ENCODE results near the gene EVPL. TPM values are rescaled to one million over a fixed set of nuclear protein-coding genes. Genes with fewer than 3 reads are reported as not detected.

The EVPL gene
- total RNA-seq, 1 donor from 2014 or later = not detected

GRCh38 chr17:76003915-76004314, 23.2 kb downstream of the EVPL start:
- Mint-ChIP-seq H3K36me3 (ENCODE audit: low read depth) (peaks cover 4% of the 10 kb centered on the region), H3K9me3 (ENCODE audit: low read depth) (no peaks in the 10 kb centered on the region), H3K4me1 (ENCODE audit: low read depth) (peaks cover 7% of the 10 kb centered on the region), H3K27ac (ENCODE audit: unreplicated experiment) (no peak overlapping the region), H3K4me3 (ENCODE audit: unreplicated experiment) (no peak overlapping the region), H3K27me3 (ENCODE audit: low read depth) (no peaks in the 10 kb centered on the region)
- TF ChIP-seq CTCF (IDR thresholded peaks at IDR 0.05) = no peak
- DNase-seq (ENCODE audit: low spot score) = no peak

- no peak for TF ChIP-seq CTCF (IDR thresholded peaks at IDR 0.05)
- no peaks in the 10 kb centered on the region for H3K9me3 Mint-ChIP-seq (ENCODE audit: low read depth)
- H3K4me1 Mint-ChIP-seq (ENCODE audit: low read depth) = peaks cover 12% of the 10 kb centered on the region
- peaks cover 7% of the 10 kb centered on the region for H3K36me3 Mint-ChIP-seq (ENCODE audit: low read depth)
- no peak overlapping the region for H3K27ac Mint-ChIP-seq (ENCODE audit: unreplicated experiment)
- H3K27me3 Mint-ChIP-seq (ENCODE audit: low read depth) = no peaks in the 10 kb centered on the region
- H3K4me3 Mint-ChIP-seq (ENCODE audit: unreplicated experiment) = no peak overlapping the region
- no peak for DNase-seq (ENCODE audit: low spot score)
Measured at GRCh38 chr17:76002100-76002499, 25.0 kb downstream of the EVPL start.

GRCh38 chr17:76000755-76001521, 26.2 kb downstream of the EVPL start, which contains the start of gene CDK3:
TSS of gene CDK3 (plus strand) at chr17:76000855. CDS start at chr17:76001426, 571 bp downstream.
- no peak within 1 kb of the TSS for H3K27ac Mint-ChIP-seq (ENCODE audit: unreplicated experiment)
- peak; percentile 57 for TF ChIP-seq CTCF (IDR thresholded peaks at IDR 0.05)
- no peak for DNase-seq (ENCODE audit: low spot score)
- H3K36me3 Mint-ChIP-seq (ENCODE audit: low read depth) = peaks cover 8% of the 10 kb centered on the region
- no peak within 1 kb of the TSS for H3K4me3 Mint-ChIP-seq (ENCODE audit: unreplicated experiment)
- H3K27me3 Mint-ChIP-seq (ENCODE audit: low read depth) = no peaks in the 10 kb centered on the region
- peaks cover 17% of the 10 kb centered on the region for H3K4me1 Mint-ChIP-seq (ENCODE audit: low read depth)
- H3K9me3 Mint-ChIP-seq (ENCODE audit: low read depth) = no peaks in the 10 kb centered on the region

- TF ChIP-seq CTCF (IDR thresholded peaks at IDR 0.05) = peak; percentile 78
- DNase-seq (ENCODE audit: low spot score) = no peak
- Mint-ChIP-seq H3K4me3 (ENCODE audit: unreplicated experiment) (no peak overlapping the region), H3K36me3 (ENCODE audit: low read depth) (peaks cover 8% of the 10 kb centered on the region), H3K27ac (ENCODE audit: unreplicated experiment) (no peak overlapping the region), H3K9me3 (ENCODE audit: low read depth) (no peaks in the 10 kb centered on the region), H3K4me1 (ENCODE audit: low read depth) (peaks cover 11% of the 10 kb centered on the region), H3K27me3 (ENCODE audit: low read depth) (no peaks in the 10 kb centered on the region)
Measured at GRCh38 chr17:76000016-76000754, 26.9 kb downstream of the EVPL start.

GRCh38 chr17:75998327-75998795, 28.7 kb downstream of the EVPL start:
- H3K4me1 Mint-ChIP-seq (ENCODE audit: low read depth) = peaks cover 10% of the 10 kb centered on the region
- DNase-seq (ENCODE audit: low spot score) = peak; percentile 48
- H3K4me3 Mint-ChIP-seq (ENCODE audit: unreplicated experiment) = no peak overlapping the region
- no peak for TF ChIP-seq CTCF (IDR thresholded peaks at IDR 0.05)
- no peaks in the 10 kb centered on the region for H3K9me3 Mint-ChIP-seq (ENCODE audit: low read depth)
- H3K27me3 Mint-ChIP-seq (ENCODE audit: low read depth) = no peaks in the 10 kb centered on the region
- H3K27ac Mint-ChIP-seq (ENCODE audit: unreplicated experiment) = no peak overlapping the region
- peaks cover 11% of the 10 kb centered on the region for H3K36me3 Mint-ChIP-seq (ENCODE audit: low read depth)
